Measurements from ENCODE around the gene FAM131A. TPM values are rescaled to one million over a fixed set of nuclear protein-coding genes. Genes with fewer than 3 reads are reported as not detected.
A peak's percentile ranks its signal among the peaks of the same experiment; 100 is the strongest.

Gene FAM131A, protein sequence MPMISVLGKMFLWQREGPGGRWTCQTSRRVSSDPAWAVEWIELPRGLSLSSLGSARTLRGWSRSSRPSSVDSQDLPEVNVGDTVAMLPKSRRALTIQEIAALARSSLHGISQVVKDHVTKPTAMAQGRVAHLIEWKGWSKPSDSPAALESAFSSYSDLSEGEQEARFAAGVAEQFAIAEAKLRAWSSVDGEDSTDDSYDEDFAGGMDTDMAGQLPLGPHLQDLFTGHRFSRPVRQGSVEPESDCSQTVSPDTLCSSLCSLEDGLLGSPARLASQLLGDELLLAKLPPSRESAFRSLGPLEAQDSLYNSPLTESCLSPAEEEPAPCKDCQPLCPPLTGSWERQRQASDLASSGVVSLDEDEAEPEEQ
- total RNA-seq = 1 to 10 TPM; 6.5 to 8.7 TPM

DNA sequence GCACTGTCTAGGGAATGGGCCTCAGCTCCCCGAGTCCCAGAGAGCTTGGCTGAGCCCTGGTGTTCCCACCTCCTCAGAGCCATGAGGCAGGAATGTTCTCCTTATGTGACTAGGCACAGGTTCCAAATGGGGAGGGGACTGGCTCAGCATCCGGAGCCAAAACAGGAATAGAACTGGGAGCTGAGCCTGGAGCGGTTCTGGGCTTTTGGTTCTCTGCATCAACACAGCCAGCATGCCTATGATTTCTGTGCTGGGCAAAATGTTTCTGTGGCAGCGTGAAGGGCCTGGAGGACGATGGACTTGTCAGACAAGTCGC lies at the start of gene FAM131A:
Gene FAM131A, plus strand, starts transcription at position 202 of the 316 bp plus-strand sequence. Its CDS starts 31 bp downstream, at position 233.
- Mint-ChIP-seq H3K27ac (peak within 1 kb of the TSS; percentile 57), H3K4me1 (peaks cover 56% of the 10 kb centered on the region), H3K9me3 (no peaks in the 10 kb centered on the region), H3K4me3 (peak within 1 kb of the TSS; percentile 78), H3K36me3 (ENCODE audit: low read depth) (peaks cover 27% of the 10 kb centered on the region), H3K27me3 (no peaks in the 10 kb centered on the region)
- POLR2A ChIA-PET = interaction anchor here (0.7 to 2.5 kb wide), 2 partner anchors 9 to 24 kb away, joined by 4 to 13 read pairs; partner anchors contain the start of genes CLCN2 and POLR2H
- no peak for DNase-seq
- CTCF ChIA-PET = interaction anchor here (1.1 to 1.7 kb wide), 2 partner anchors 13 to 34 kb away, joined by 3 to 4 read pairs; no protein-coding TSS in a partner anchor

DNA sequence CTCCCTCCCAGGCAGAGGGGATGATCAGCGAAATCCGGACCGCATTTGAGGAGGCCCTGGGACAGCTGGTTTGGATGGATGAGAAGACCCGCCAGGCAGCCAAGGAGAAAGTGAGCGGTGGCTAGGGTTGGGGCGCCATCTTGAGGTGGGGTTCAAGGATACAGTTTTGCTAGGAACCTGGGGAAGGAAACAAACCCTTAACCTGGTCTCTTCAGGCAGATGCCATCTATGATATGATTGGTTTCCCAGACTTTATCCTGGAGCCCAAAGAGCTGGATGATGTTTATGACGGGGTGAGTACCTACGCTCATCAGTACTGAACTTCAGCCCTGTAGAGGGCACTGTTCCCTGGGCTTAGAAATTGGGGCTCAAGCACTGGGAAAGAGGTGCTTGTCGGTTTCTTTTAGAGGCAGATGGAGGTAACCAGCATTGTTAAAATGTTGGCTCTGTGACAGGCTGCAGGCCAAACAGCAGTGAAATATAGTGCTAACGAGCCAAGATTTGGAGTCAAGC lies 47.9 kb upstream of the FAM131A start:
- Mint-ChIP-seq H3K9me3 (no peaks in the 10 kb centered on the region), H3K36me3 (ENCODE audit: low read depth) (no peaks in the 10 kb centered on the region), H3K27me3 (peaks cover 11% of the 10 kb centered on the region), H3K4me1 (no peaks in the 10 kb centered on the region), H3K4me3 (no peak overlapping the region), H3K27ac (no peak overlapping the region)
- peak; percentile 73 for DNase-seq
- CTCF ChIA-PET = interaction anchor here (0.6 to 8.6 kb wide), 15 partner anchors 18 to 405 kb away, joined by 3 to 53 read pairs (median 4); partner anchors contain the start of genes EEF1AKMT4 and PARL
- POLR2A ChIA-PET = interaction anchor here (1.0 kb wide), 1 partner anchor 61 kb away, joined by 3 read pairs; no protein-coding TSS in a partner anchor

DNA sequence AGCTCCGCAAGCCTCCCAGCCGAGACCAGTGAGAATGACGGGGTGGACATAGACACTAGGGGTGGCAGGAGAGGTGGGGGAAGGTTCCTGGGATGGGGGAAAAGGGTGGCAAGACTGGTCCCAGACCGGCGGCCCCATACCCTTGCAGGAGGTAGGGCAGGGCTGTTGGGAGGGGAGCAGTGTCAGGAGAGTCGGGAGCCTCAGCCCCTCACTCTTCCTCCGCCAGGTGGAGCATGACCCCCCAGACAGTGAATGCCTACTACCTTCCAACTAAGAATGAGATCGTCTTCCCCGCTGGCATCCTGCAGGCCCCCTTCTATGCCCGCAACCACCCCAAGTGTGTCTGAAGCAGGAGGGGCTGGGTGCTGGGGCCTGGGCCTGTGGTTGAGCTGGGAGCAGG lies 47.1 kb upstream of the FAM131A start:
- H3K27me3 Mint-ChIP-seq = peaks cover 11% of the 10 kb centered on the region
- DNase-seq = no peak
- H3K36me3 Mint-ChIP-seq (ENCODE audit: low read depth) = no peaks in the 10 kb centered on the region
- H3K9me3 Mint-ChIP-seq = no peaks in the 10 kb centered on the region
- no peaks in the 10 kb centered on the region for H3K4me1 Mint-ChIP-seq
- ChIA-PET POLR2A (no interaction called here), CTCF (interaction anchor here (2.3 to 8.6 kb wide), 2 partner anchors 41 to 63 kb away, joined by 8 to 53 read pairs; partner anchors contain the start of gene EEF1AKMT4)
- H3K27ac Mint-ChIP-seq = no peak overlapping the region
- no peak overlapping the region for H3K4me3 Mint-ChIP-seq

DNA sequence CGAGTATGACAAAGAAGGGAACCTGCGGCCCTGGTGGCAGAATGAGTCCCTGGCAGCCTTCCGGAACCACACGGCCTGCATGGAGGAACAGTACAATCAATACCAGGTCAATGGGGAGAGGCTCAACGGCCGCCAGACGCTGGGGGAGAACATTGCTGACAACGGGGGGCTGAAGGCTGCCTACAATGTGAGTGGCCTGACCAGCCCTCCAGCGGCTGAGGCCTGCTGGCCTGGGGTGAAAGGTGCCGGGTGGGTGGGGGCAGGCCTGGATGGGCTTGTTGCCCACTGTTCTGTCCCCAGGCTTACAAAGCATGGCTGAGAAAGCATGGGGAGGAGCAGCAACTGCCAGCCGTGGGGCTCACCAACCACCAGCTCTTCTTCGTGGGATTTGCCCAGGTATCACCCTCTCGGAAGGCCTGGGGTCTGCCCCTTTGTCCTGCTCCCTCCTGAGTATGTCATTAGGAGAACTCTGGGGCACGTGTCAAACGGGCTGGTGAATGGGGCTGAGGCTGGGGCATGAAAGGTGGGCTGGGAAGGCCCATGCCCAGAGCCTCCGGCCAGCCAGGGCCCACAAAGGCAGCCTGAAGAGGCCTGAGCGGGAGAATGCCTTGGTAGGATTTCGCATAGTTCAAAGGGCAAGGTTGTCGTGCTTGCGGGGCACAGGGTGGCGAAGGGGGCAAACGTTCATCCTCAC lies 46.2 kb upstream of the FAM131A start:
- H3K9me3 Mint-ChIP-seq = no peaks in the 10 kb centered on the region
- DNase-seq = no peak
- no peaks in the 10 kb centered on the region for H3K4me1 Mint-ChIP-seq
- ChIA-PET CTCF (interaction anchor here (8.6 kb wide), 1 partner anchor 64 kb away, joined by 53 read pairs; no protein-coding TSS in a partner anchor), POLR2A (no interaction called here)
- H3K27ac Mint-ChIP-seq = no peak overlapping the region
- H3K27me3 Mint-ChIP-seq = peaks cover 7% of the 10 kb centered on the region
- H3K36me3 Mint-ChIP-seq (ENCODE audit: low read depth) = no peaks in the 10 kb centered on the region
- H3K4me3 Mint-ChIP-seq = no peak overlapping the region

DNA sequence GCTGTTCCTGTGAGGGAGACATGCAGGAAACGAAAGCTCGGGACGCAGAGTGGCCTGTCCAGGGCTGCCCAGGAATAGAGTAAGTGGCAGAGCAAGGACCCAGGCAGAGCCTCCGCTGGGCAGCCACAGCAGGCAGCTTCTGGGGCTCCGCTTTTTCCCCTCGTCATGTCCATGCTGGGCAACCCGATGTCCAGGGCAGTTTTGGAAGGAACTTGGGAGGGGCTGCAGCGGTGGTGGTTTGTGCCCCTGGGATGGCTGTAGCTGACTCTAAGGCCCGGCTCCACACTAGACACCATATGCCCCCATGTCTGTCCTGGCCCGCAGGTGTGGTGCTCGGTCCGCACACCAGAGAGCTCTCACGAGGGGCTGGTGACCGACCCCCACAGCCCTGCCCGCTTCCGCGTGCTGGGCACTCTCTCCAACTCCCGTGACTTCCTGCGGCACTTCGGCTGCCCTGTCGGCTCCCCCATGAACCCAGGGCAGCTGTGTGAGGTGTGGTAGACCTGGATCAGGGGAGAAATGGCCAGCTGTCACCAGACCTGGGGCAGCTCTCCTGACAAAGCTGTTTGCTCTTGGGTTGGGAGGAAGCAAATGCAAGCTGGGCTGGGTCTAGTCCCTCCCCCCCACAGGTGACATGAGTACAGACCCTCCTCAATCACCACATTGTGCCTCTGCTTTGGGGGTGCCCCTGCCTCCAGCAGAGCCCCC lies 45.5 kb upstream of the FAM131A start:
- Mint-ChIP-seq H3K36me3 (ENCODE audit: low read depth) (no peaks in the 10 kb centered on the region), H3K4me3 (no peak overlapping the region), H3K9me3 (no peaks in the 10 kb centered on the region), H3K4me1 (no peaks in the 10 kb centered on the region), H3K27me3 (peaks cover 5% of the 10 kb centered on the region), H3K27ac (no peak overlapping the region)
- ChIA-PET CTCF (interaction anchor here (0.8 to 8.6 kb wide), 2 partner anchors 42 to 65 kb away, joined by 3 to 53 read pairs; partner anchors contain the start of gene EEF1AKMT4), POLR2A (no interaction called here)
- no peak for DNase-seq

DNA sequence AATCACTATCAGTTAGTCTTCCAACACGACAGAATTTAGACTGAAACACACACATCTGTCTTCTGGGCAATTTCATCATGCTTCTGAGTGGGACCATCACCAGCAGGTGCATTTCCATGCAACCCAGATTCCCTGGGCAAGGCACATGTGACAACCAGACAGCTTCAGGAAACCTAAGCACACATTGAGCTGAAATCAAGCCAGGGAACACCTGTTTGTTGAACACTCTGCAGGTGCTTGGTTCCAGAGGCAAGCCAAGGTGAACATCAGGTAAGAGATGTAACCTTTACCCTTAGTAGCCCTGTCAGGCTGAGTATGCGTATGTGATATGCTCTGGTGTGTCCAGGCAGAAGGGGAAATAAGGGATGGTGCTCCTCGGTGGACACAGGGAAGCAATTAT lies 41.6 kb upstream of the FAM131A start:
- no peak for DNase-seq
- H3K36me3 Mint-ChIP-seq (ENCODE audit: low read depth) = peaks cover 10% of the 10 kb centered on the region
- no peak overlapping the region for H3K27ac Mint-ChIP-seq
- CTCF ChIA-PET = interaction anchor here (1.2 kb wide), 1 partner anchor 401 kb away, joined by 6 read pairs; no protein-coding TSS in a partner anchor
- no peaks in the 10 kb centered on the region for H3K27me3 Mint-ChIP-seq
- POLR2A ChIA-PET = no interaction called here
- peaks cover 20% of the 10 kb centered on the region for H3K4me1 Mint-ChIP-seq
- no peaks in the 10 kb centered on the region for H3K9me3 Mint-ChIP-seq
- H3K4me3 Mint-ChIP-seq = no peak overlapping the region

DNA sequence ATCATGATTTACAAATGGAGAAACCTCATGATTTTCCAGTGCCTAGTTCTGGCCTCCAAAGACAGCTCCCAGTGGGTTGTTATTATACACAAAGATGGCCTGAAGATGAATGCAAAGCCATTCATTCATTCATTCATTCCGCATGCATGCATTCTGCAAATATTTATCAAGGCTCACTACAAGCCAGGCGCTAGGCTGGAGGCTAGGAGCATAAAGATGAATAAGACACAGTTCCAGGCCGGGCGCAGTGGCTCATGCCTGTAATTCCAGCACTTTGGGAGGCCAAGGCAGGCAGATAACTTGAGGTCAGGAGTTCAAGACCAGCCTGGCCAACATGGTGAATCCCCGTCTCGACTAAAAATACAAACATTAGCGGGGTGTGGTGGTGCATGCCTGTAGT lies 40.8 kb upstream of the FAM131A start:
- POLR2A ChIA-PET = no interaction called here
- Mint-ChIP-seq H3K4me1 (peaks cover 24% of the 10 kb centered on the region), H3K27me3 (no peaks in the 10 kb centered on the region), H3K9me3 (no peaks in the 10 kb centered on the region), H3K27ac (no peak overlapping the region), H3K4me3 (no peak overlapping the region), H3K36me3 (ENCODE audit: low read depth) (peaks cover 16% of the 10 kb centered on the region)
- CTCF ChIA-PET = interaction anchor here (0.6 kb wide), 1 partner anchor 160 kb away, joined by 3 read pairs; no protein-coding TSS in a partner anchor
- DNase-seq = no peak

DNA sequence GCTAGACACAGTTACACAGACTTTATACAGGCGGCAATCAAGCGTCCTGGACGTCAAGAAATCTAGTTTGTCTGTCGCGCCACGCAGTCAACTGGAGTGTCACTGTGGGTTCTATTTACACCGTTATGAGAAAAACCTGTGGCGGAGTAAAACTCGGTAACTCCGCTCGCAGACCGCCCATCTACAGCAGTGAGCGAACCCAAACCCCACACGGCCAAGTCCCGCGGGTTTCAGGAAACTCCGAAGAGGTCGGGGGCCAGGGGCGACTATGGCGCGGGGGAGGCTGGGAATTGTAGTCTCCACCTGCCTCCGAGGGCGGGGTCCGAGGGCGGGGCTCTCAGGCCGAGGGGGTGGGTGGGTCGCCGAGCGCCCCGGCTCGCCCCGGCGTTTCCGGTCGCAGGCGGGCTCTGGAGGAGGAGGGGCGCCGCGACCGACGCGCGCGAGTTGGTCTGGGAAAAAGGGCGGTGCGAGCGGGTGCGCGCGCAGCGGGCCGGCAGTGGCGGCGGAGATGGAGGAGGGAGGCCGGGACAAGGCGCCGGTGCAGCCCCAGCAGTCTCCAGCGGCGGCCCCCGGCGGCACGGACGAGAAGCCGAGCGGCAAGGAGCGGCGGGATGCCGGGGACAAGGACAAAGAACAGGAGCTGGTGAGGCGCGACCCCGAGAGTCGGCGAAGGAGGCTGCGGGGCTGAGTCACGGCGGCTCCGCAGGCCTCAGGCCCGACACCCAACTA lies 38.5 kb upstream of the FAM131A start, which contains the start of gene PSMD2:
Gene PSMD2, plus strand, starts transcription at position 483 of the 729 bp plus-strand sequence. Its CDS starts 26 bp downstream, at position 509.
- CTCF ChIA-PET = interaction anchor here (2.0 kb wide), 1 partner anchor 71 kb away, joined by 4 read pairs; no protein-coding TSS in a partner anchor
- peaks cover 30% of the 10 kb centered on the region for H3K36me3 Mint-ChIP-seq (ENCODE audit: low read depth)
- H3K27me3 Mint-ChIP-seq = no peaks in the 10 kb centered on the region
- peaks cover 30% of the 10 kb centered on the region for H3K4me1 Mint-ChIP-seq
- POLR2A ChIA-PET = interaction anchor here (1.1 to 3.1 kb wide), 4 partner anchors 12 to 124 kb away, joined by 6 to 10 read pairs (median 8); partner anchors contain the start of gene AP2M1
- peak within 1 kb of the TSS; percentile 95 for H3K4me3 Mint-ChIP-seq
- peak; percentile 99 for DNase-seq
- peak within 1 kb of the TSS; percentile 84 for H3K27ac Mint-ChIP-seq
- H3K9me3 Mint-ChIP-seq = no peaks in the 10 kb centered on the region

DNA sequence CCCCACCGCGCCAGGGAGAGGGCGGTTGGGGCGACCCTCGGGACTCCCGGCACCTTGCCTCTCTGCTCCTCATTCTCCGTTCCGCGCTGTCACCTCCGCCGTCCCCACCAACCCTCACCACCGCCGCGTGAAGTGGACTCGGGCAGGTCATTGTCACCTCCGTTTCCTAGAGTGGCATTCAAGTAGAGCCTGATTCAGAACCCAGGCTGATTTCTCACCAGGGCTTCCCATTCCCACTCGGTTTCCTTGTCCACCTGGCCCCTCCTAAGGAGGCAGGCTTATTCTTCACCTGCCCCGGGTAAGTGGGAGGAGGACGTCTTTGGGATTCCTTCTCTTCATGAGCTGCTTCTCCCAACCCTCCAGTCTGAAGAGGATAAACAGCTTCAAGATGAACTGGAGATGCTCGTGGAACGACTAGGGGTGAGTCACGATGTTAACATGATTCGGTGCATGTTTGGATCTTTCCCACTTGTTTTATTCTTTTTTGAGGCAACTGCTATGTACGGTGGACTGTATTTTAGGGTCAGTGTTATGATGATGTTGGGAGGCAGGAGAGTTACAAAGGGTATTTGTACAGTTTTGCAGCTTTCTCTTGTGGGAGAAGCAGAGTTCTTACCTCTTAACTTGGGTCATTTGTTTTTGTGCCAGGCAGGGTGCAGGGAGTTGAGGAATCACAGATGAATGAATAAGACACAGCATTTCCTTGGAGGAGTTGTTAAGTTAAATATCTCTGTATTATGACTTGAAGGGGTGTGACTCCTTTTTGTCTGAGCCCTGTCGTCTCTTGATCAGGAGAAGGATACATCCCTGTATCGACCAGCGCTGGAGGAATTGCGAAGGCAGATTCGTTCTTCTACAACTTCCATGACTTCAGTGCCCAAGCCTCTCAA lies 37.7 kb upstream of the FAM131A start:
- Mint-ChIP-seq H3K36me3 (ENCODE audit: low read depth) (peaks cover 38% of the 10 kb centered on the region), H3K9me3 (no peaks in the 10 kb centered on the region), H3K4me3 (peak overlapping the region; percentile 95), H3K27me3 (no peaks in the 10 kb centered on the region), H3K27ac (peak overlapping the region; percentile 81), H3K4me1 (peaks cover 30% of the 10 kb centered on the region)
- CTCF ChIA-PET = interaction anchor here (0.6 to 2.0 kb wide), 2 partner anchors 72 to 1475 kb away, joined by 3 to 4 read pairs; no protein-coding TSS in a partner anchor
- POLR2A ChIA-PET = interaction anchor here (1.1 to 3.1 kb wide), 4 partner anchors 11 to 125 kb away, joined by 6 to 10 read pairs (median 8); partner anchors contain the start of gene AP2M1
- DNase-seq = no peak

DNA sequence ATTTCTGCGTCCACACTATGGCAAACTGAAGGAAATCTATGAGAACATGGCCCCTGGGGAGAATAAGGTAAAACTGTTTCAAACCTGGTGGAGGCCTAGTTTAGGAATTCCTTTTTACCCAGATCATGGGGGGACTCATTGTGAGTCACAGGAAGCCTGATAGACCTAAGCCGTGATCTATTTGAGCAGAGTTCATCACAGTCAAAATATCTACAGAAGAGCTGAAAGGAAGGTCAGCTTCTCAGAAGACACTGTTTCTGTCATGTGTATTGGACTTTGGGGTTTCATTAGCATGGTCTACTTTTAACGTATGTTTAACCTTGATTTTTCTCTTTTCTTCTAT lies 37.1 kb upstream of the FAM131A start:
- Mint-ChIP-seq H3K27me3 (no peaks in the 10 kb centered on the region), H3K4me1 (peaks cover 30% of the 10 kb centered on the region), H3K9me3 (no peaks in the 10 kb centered on the region), H3K27ac (no peak overlapping the region), H3K36me3 (ENCODE audit: low read depth) (peaks cover 41% of the 10 kb centered on the region), H3K4me3 (peak overlapping the region; percentile 95)
- ChIA-PET CTCF (interaction anchor here (2.0 kb wide), 1 partner anchor 72 kb away, joined by 4 read pairs; no protein-coding TSS in a partner anchor), POLR2A (interaction anchor here (2.0 to 3.1 kb wide), 2 partner anchors 11 to 15 kb away, joined by 9 to 10 read pairs; no protein-coding TSS in a partner anchor)
- no peak for DNase-seq

DNA sequence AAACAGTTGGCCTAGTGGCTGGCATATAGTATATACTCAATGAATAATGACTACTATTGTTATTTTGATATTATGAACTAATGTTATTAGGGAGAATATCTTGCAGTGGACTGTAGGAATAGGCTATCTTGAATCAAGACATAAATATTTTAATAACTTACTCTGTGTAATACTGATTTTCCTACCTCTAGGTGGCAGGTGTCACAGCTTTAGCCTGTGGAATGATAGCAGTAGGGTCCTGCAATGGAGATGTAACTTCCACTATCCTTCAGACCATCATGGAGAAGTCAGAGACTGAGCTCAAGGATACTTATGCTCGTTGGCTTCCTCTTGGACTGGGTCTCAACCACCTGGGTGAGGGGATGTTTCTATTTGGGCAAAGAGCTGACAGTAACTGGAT lies 31.8 kb upstream of the FAM131A start:
- no peak overlapping the region for H3K27ac Mint-ChIP-seq
- POLR2A ChIA-PET = interaction anchor here (0.6 to 1.4 kb wide), 2 partner anchors 55 to 56 kb away, joined by 3 read pairs; partner anchors contain the start of genes CLCN2 and POLR2H
- no peaks in the 10 kb centered on the region for H3K27me3 Mint-ChIP-seq
- no peak for DNase-seq
- H3K9me3 Mint-ChIP-seq = no peaks in the 10 kb centered on the region
- CTCF ChIA-PET = interaction anchor here (0.7 to 1.7 kb wide), 6 partner anchors 15 to 869 kb away, joined by 3 to 6 read pairs (median 4); partner anchors contain the start of gene ABCC5
- H3K4me1 Mint-ChIP-seq = peaks cover 11% of the 10 kb centered on the region
- H3K36me3 Mint-ChIP-seq (ENCODE audit: low read depth) = peaks cover 74% of the 10 kb centered on the region
- H3K4me3 Mint-ChIP-seq = no peak overlapping the region

Data from activated CD4-positive, alpha-beta memory T cell treated with anti-CD3 and anti-CD28 coated beads, Interleukin-2, amount 10 ng/mL, durations not matched to agents 7 days and 5 days (primary cell).